PFSK-1 (cell line): ENCODE measurements around the gene B4GAT1.

Experiments
- POLR2AphosphoS5 ChIP-seq: IDR thresholded peaks from 2 replicates; pipeline ENCODE4 v1.6.1; 2012; ENCODE audit warnings: low read depth, mild to moderate bottlenecking, control low read depth, low read length, moderate library complexity
- REST ChIP-seq, 2 experiments: IDR thresholded peaks; 2 replicates each; pipeline versions ENCODE4 v1.6.1 to v1.8.0; 2011 to 2012; ENCODE audit warnings: low read depth in 2 of 2, low read length in 2 of 2, control low read depth in 1 of 2, inconsistent platforms in 1 of 2, mild to moderate bottlenecking in 1 of 2, moderate library complexity in 1 of 2; ENCODE audit not compliant: insufficient read depth in 1 of 2
- TAF1 ChIP-seq: IDR thresholded peaks from 2 replicates; pipeline ENCODE4 v1.6.1; 2012; ENCODE audit warnings: low read length, control low read depth, borderline replicate concordance; ENCODE audit not compliant: insufficient read depth

GRCh38 chr11:66365711-66366619 lies 18.5 kb upstream of the B4GAT1 start:
- TF ChIP-seq REST (IDR thresholded peaks at IDR 0.05; ENCODE audit: insufficient read depth in 1 of 2, low read depth in 2 of 2, low read length in 2 of 2) (no peak), TAF1 (no peak), POLR2AphosphoS5 (no peak)
